GM23338 (cell line): ENCODE data around the gene RAD21L1. TPM values are rescaled to one million over a fixed set of nuclear protein-coding genes. Genes with fewer than 3 reads are reported as not detected.

Experiments used
- ATAC-seq: fragments of 200-7000 bp; cut with Tn5 transposase; 3 replicates; pipeline ENCODE4 v1.9.1; 2020
- DNase-seq: peaks from one replicate; pipeline ENCODE4 v3.0.0-alpha.2; 2015; ENCODE audit warnings: low spot score
- H2AFZ ChIP-seq: fragments of 200-600 bp; sonication (generic); 2 replicates; pipeline ENCODE4 v1.8.0; 2016; ENCODE audit warnings: antibody characterized with exemption, mild to moderate bottlenecking, moderate library complexity
- H3F3A ChIP-seq: fragments of 200-600 bp; sonication (generic); replicated peaks from 2 replicates; pipeline ENCODE4 v1.8.0; 2017; ENCODE audit warnings: antibody characterized with exemption, mixed run types, low read depth
- H3K27ac ChIP-seq: fragments of 200-600 bp; sonication (generic); 2 replicates; pipeline ENCODE4 v1.6.1; 2016; ENCODE audit warnings: low read depth
- H3K27me3 ChIP-seq: fragments of 200-600 bp; sonication (generic); 2 replicates; pipeline ENCODE4 v1.8.0; 2016; ENCODE audit warnings: mild to moderate bottlenecking, mixed run types, moderate library complexity; ENCODE audit not compliant: insufficient read depth
- H3K36me3 ChIP-seq: fragments of 200-600 bp; sonication (generic); 2 replicates; pipeline ENCODE4 v1.8.0; 2016; ENCODE audit warnings: mild to moderate bottlenecking; ENCODE audit not compliant: insufficient read depth
- H3K4me1 ChIP-seq: fragments of 200-600 bp; sonication (generic); 2 replicates; pipeline ENCODE4 v1.8.0; 2016; ENCODE audit warnings: mild to moderate bottlenecking, moderate library complexity; ENCODE audit not compliant: insufficient read depth
- H3K4me2 ChIP-seq: fragments of 200-600 bp; sonication (generic); 2 replicates; pipeline ENCODE4 v1.7.1; 2017; ENCODE audit warnings: mixed run types
- H3K4me3 ChIP-seq: fragments of 200-600 bp; sonication (generic); 2 replicates; pipeline ENCODE4 v1.6.1; 2016; ENCODE audit warnings: mixed run types
- H3K79me2 ChIP-seq: fragments of 200-600 bp; sonication (generic); replicated peaks from 2 replicates; pipeline ENCODE4 v1.8.0; 2017; ENCODE audit warnings: mild to moderate bottlenecking; ENCODE audit not compliant: insufficient read depth
- H3K9me2 ChIP-seq: fragments of 200-600 bp; sonication (generic); 2 replicates; pipeline ENCODE4 v1.8.0; 2017; ENCODE audit not compliant: insufficient read depth
- H4K20me1 ChIP-seq: fragments of 200-600 bp; sonication (generic); replicated peaks from 2 replicates; pipeline ENCODE4 v1.8.0; 2017; ENCODE audit warnings: mild to moderate bottlenecking; ENCODE audit not compliant: insufficient read depth
- H3K27ac Mint-ChIP-seq: 2 replicates; pipeline ENCODE4 v1.8.0; 2020; ENCODE audit warnings: inconsistent platforms, mild to moderate bottlenecking, moderate library complexity, mixed read lengths
- H3K27me3 Mint-ChIP-seq: 3 replicates; pipeline ENCODE4 v1.8.0; 2022; ENCODE audit warnings: low read depth, mild to moderate bottlenecking, moderate library complexity, mixed read lengths, inconsistent platforms; ENCODE audit not compliant: insufficient read depth, poor library complexity
- H3K36me3 Mint-ChIP-seq: 3 replicates; pipeline ENCODE4 v1.8.0; 2021; ENCODE audit warnings: low read depth, mild to moderate bottlenecking, inconsistent platforms, moderate library complexity, mixed read lengths
- H3K4me1 Mint-ChIP-seq: 3 replicates; pipeline ENCODE4 v1.8.0; 2020; ENCODE audit warnings: mild to moderate bottlenecking, inconsistent platforms, mixed read lengths
- H3K4me3 Mint-ChIP-seq: 3 replicates; pipeline ENCODE4 v1.8.0; 2021; ENCODE audit warnings: moderate library complexity, mild to moderate bottlenecking, inconsistent platforms, mixed read lengths
- H3K9me3 Mint-ChIP-seq: 3 replicates; pipeline ENCODE4 v1.8.0; 2020; ENCODE audit warnings: moderate library complexity, mild to moderate bottlenecking, inconsistent platforms, mixed read lengths
- CREB1 ChIP-seq: fragments of 250-450 bp; sonication (Bioruptor Pico); IDR thresholded peaks from 2 replicates; pipeline ENCODE4 v1.5.0; 2020; ENCODE audit warnings: low read depth, mild to moderate bottlenecking, moderate library complexity
- EZH2 ChIP-seq: fragments of 200-600 bp; sonication (generic); IDR thresholded peaks from one replicate; pipeline ENCODE4 v1.8.0; 2017; ENCODE audit warnings: antibody characterized with exemption, mild to moderate bottlenecking, low read depth; ENCODE audit not compliant: unreplicated experiment
- EZH2phosphoT487 ChIP-seq: fragments of 200-600 bp; sonication (generic); IDR thresholded peaks from one replicate; pipeline ENCODE4 v1.8.1; 2018; ENCODE audit warnings: antibody characterized with exemption; ENCODE audit not compliant: unreplicated experiment
- JUNB ChIP-seq: IDR thresholded peaks from one replicate; pipeline ENCODE4 v1.6.1; 2016; ENCODE audit warnings: antibody characterized with exemption; ENCODE audit not compliant: unreplicated experiment
- NANOG ChIP-seq: IDR thresholded peaks from 2 replicates; pipeline ENCODE4 v1.6.1; 2016; ENCODE audit warnings: antibody characterized with exemption, borderline replicate concordance
- STAT1 ChIP-seq: IDR thresholded peaks from one replicate; pipeline ENCODE4 v1.6.1; 2016; ENCODE audit warnings: antibody characterized with exemption; ENCODE audit not compliant: unreplicated experiment
- ZNF114 ChIP-seq: fragments of 250-450 bp; sonication (Bioruptor Pico); IDR thresholded peaks from 2 replicates; pipeline ENCODE4 v1.5.0; 2020; ENCODE audit warnings: mild to moderate bottlenecking, moderate library complexity
- ZNF331 ChIP-seq: fragments of 250-450 bp; sonication (Bioruptor Pico); IDR thresholded peaks from 2 replicates; pipeline ENCODE4 v1.5.0; 2020; ENCODE audit warnings: low read depth, mild to moderate bottlenecking, moderate library complexity
- polyA plus RNA-seq: library from polyadenylated mRNA; unstranded; fragments of >200 nt; fragmentation: Nextera tagmentation; extraction: Ambion mirVana; gene quantifications from 2 replicates; pipeline ENCODE4 v1.2.1, GENCODE V29; 2016
- total RNA-seq: library from RNA; depleted of rRNA; stranded (reverse); fragments of >200 nt; shearing (Covaris generic); gene quantifications from 2 replicates; pipeline ENCODE4 v1.2.3, GENCODE V29; 2014
- TF ChIP-seq, protein P1 (sequence below): IDR thresholded peaks from 2 replicates; pipeline ENCODE4 v1.6.1; 2016; ENCODE audit warnings: antibody characterized with exemption
- TF ChIP-seq, protein P2 (sequence below): IDR thresholded peaks from one replicate; pipeline ENCODE4 v1.6.1; 2018; ENCODE audit warnings: antibody characterized with exemption; ENCODE audit not compliant: unreplicated experiment
- TF ChIP-seq, protein P3 (sequence below), 2 experiments: fragments of 200-600 bp in 1 of 2; sonication (generic) in 1 of 2; conservative IDR thresholded peaks; 2 replicates each; pipeline versions ENCODE4 v1.5.1 to v1.6.1; 2016 to 2017; ENCODE audit warnings: antibody characterized with exemption in 2 of 2, low read depth in 2 of 2, mild to moderate bottlenecking in 2 of 2, moderate library complexity in 1 of 2

Gene RAD21L1
- total and polyA plus RNA-seq, 2 experiments from 2014 or later: 0.10 to 0.95 TPM

DNA sequence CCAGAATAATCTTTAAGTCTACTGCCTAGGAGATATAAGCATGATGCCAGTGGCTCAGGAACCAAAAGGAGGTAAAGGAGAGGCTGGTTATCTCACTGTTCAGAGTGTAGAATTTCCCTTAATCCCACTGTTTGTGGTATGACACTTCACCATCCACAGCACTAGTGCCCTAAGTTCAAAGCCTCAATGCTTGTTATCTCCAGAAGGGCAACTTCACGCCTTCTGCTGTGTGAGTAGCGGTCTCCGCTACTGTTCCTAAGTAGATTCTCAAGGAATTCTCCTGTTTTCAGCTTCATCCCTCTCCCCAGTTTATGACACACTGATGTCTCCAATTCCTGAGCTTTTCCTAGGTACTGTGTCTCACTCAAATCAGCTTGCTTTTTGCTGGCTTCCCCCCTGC is 26.6 kb downstream of the RAD21L1 start:
- no peak overlapping the region for H3K4me3 ChIP-seq
- H3F3A ChIP-seq: no peaks in the 10 kb centered on the region
- H3K9me2 ChIP-seq: no peaks in the 10 kb centered on the region
- H3K27me3 ChIP-seq: 0 out of 2 replicates have a peak, but pooled peaks cover 4% of the 10 kb centered on the region
- Mint-ChIP-seq H3K27me3 (no peaks in the 10 kb centered on the region), H3K4me3 (no peak overlapping the region), H3K4me1 (no peaks in the 10 kb centered on the region), H3K9me3 (peaks cover 4% of the 10 kb centered on the region; the same call in 2 of the 3 replicates), H3K36me3 (no peaks in the 10 kb centered on the region), H3K27ac (no peak overlapping the region)
- no peak overlapping the region for H3K27ac ChIP-seq
- no peak for DNase-seq
- H3K4me2 ChIP-seq: no peak overlapping the region
- H3K4me1 ChIP-seq: no peaks in the 10 kb centered on the region
- H3K79me2 ChIP-seq: no peaks in the 10 kb centered on the region
- no peak overlapping the region for H2AFZ ChIP-seq
- no peaks in the 10 kb centered on the region for H3K36me3 ChIP-seq
- TF ChIP-seq, protein P1, sequence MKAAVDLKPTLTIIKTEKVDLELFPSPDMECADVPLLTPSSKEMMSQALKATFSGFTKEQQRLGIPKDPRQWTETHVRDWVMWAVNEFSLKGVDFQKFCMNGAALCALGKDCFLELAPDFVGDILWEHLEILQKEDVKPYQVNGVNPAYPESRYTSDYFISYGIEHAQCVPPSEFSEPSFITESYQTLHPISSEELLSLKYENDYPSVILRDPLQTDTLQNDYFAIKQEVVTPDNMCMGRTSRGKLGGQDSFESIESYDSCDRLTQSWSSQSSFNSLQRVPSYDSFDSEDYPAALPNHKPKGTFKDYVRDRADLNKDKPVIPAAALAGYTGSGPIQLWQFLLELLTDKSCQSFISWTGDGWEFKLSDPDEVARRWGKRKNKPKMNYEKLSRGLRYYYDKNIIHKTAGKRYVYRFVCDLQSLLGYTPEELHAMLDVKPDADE: no peak
- TF ChIP-seq, protein P2, sequence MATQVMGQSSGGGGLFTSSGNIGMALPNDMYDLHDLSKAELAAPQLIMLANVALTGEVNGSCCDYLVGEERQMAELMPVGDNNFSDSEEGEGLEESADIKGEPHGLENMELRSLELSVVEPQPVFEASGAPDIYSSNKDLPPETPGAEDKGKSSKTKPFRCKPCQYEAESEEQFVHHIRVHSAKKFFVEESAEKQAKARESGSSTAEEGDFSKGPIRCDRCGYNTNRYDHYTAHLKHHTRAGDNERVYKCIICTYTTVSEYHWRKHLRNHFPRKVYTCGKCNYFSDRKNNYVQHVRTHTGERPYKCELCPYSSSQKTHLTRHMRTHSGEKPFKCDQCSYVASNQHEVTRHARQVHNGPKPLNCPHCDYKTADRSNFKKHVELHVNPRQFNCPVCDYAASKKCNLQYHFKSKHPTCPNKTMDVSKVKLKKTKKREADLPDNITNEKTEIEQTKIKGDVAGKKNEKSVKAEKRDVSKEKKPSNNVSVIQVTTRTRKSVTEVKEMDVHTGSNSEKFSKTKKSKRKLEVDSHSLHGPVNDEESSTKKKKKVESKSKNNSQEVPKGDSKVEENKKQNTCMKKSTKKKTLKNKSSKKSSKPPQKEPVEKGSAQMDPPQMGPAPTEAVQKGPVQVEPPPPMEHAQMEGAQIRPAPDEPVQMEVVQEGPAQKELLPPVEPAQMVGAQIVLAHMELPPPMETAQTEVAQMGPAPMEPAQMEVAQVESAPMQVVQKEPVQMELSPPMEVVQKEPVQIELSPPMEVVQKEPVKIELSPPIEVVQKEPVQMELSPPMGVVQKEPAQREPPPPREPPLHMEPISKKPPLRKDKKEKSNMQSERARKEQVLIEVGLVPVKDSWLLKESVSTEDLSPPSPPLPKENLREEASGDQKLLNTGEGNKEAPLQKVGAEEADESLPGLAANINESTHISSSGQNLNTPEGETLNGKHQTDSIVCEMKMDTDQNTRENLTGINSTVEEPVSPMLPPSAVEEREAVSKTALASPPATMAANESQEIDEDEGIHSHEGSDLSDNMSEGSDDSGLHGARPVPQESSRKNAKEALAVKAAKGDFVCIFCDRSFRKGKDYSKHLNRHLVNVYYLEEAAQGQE: no peak
- TF ChIP-seq ZNF114 (CRISPR knock-in tag) (no peak), STAT1 (no peak), CREB1 (CRISPR knock-in tag) (no peak), JUNB (no peak)
- TF ChIP-seq, protein P3, sequence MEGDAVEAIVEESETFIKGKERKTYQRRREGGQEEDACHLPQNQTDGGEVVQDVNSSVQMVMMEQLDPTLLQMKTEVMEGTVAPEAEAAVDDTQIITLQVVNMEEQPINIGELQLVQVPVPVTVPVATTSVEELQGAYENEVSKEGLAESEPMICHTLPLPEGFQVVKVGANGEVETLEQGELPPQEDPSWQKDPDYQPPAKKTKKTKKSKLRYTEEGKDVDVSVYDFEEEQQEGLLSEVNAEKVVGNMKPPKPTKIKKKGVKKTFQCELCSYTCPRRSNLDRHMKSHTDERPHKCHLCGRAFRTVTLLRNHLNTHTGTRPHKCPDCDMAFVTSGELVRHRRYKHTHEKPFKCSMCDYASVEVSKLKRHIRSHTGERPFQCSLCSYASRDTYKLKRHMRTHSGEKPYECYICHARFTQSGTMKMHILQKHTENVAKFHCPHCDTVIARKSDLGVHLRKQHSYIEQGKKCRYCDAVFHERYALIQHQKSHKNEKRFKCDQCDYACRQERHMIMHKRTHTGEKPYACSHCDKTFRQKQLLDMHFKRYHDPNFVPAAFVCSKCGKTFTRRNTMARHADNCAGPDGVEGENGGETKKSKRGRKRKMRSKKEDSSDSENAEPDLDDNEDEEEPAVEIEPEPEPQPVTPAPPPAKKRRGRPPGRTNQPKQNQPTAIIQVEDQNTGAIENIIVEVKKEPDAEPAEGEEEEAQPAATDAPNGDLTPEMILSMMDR (conservative IDR thresholded peaks at IDR 0.05; ENCODE audit: low read depth in 2 of 2): no peak
- ATAC-seq: no peak
- no peaks in the 10 kb centered on the region for H4K20me1 ChIP-seq

DNA sequence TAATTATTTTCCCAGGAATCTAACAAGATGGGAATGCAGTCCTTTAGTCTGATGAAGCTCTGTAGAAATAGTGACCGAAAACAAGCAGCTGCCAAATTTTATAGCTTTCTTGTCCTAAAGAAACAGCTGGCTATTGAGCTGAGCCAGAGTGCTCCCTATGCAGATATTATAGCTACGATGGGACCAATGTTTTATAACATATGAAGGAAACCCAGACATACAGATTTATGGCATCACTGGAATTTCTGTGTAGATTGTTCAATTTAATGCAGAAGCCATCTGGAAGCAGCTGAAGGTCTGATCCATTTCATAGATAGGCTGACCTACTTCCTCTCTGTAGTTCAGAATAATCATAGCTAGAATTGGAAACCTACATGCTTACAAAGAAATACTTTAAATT is 28.4 kb downstream of the RAD21L1 start:
- no peaks in the 10 kb centered on the region for H3K36me3 Mint-ChIP-seq
- no peak for DNase-seq
- H3K4me3 Mint-ChIP-seq: no peak overlapping the region
- H2AFZ ChIP-seq: no peak overlapping the region
- H3K79me2 ChIP-seq: no peaks in the 10 kb centered on the region
- no peaks in the 10 kb centered on the region for H3K4me1 ChIP-seq
- H3K36me3 ChIP-seq: no peaks in the 10 kb centered on the region
- no peaks in the 10 kb centered on the region for H3F3A ChIP-seq
- H3K27ac ChIP-seq: no peak overlapping the region
- ATAC-seq: no peak
- no peaks in the 10 kb centered on the region for H3K27me3 Mint-ChIP-seq
- H3K9me3 Mint-ChIP-seq: peaks cover 4% of the 10 kb centered on the region; the same call in 2 of the 3 replicates
- no peak overlapping the region for H3K4me3 ChIP-seq
- no peaks in the 10 kb centered on the region for H4K20me1 ChIP-seq
- no peaks in the 10 kb centered on the region for H3K4me1 Mint-ChIP-seq
- no peaks in the 10 kb centered on the region for H3K9me2 ChIP-seq
- H3K4me2 ChIP-seq: no peak overlapping the region
- no peak overlapping the region for H3K27ac Mint-ChIP-seq
- H3K27me3 ChIP-seq: 0 out of 2 replicates have a peak, but pooled peaks cover 4% of the 10 kb centered on the region
- TF ChIP-seq, protein P2: no peak
- TF ChIP-seq EZH2phosphoT487: no peak
- no peak for TF ChIP-seq ZNF114 (CRISPR knock-in tag)
- no peak for TF ChIP-seq CREB1 (CRISPR knock-in tag)
- TF ChIP-seq ZNF331 (CRISPR knock-in tag): no peak
- TF ChIP-seq, protein P1: no peak
- no peak for TF ChIP-seq EZH2
- TF ChIP-seq NANOG: no peak
- no peak for TF ChIP-seq STAT1
